EH (cell line): ENCODE measurements around the gene DMAP1.
A peak's percentile ranks its signal among the peaks of the same experiment; 100 is the strongest.
"Not testable (repeated sequence)": the region's sequence is repeated elsewhere in the genome, so short reads cannot be mapped to it uniquely, and the experiment has no call there.

Experiments used
- DNase-seq: peaks from one replicate; pipeline ENCODE4 v3.0.0-alpha.2; 2015; ENCODE audit warnings: low read depth

Gene DMAP1

GRCh38 chr1:44213222-44214112 is at the start of gene DMAP1:
Gene DMAP1, plus strand, starts transcription at chr1:44213471. Its CDS starts 283 bp downstream, at chr1:44213754.
- peak; percentile 83 for DNase-seq

GRCh38 chr1:44168520-44169098 is 44.7 kb upstream of the DMAP1 start:
- DNase-seq: no peak

GRCh38 chr1:44170281-44170823 is 42.9 kb upstream of the DMAP1 start:
- DNase-seq: peak; percentile 18

- no peak for DNase-seq
Observed at GRCh38 chr1:44174630-44175029, 38.6 kb upstream of the DMAP1 start.

DNA sequence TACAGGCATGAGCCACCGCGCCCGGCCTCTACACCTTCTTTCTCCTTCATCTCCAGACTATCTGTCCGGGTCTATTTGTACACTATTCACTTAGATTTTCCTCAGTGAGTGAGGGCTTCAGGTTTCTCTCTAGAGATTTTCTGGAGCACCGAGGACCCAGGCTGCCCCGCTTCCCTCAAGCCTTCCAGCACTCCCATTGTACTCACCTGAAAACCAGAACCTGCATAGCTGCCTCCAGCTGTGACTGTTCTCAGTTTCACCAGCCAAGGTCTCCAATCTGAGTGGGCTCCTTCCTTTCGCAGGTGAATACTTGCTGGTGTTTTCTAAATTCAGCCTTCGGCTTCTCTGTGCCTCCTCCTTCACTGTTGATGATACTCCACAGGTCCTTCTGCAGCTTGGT is 12.9 kb upstream of the DMAP1 start:
- no peak for DNase-seq

DNA sequence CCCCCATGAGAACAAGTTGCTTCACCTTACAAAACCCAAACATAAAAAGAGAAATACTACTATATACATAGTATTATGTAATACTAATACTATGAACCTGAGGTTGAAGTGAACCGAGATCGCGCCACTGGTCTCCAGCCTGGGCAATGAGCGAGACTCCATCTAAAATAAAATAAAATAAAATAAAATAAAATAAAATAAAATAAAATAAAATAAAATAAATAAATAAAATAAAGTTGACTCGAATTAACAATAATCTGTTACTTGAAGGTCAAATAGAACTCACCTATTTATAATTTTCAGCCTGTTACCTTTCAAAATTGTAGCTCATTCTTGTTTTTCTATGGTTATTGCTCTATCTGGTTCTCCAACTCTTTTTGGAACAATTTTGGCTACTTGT is 6.7 kb upstream of the DMAP1 start:
- not testable (repeated sequence) for DNase-seq

GRCh38 chr1:44208226-44208625 is 5.0 kb upstream of the DMAP1 start:
- DNase-seq: no peak

GRCh38 chr1:44210595-44210994 is 2.7 kb upstream of the DMAP1 start:
- no peak for DNase-seq

- no peak for DNase-seq
Observed at GRCh38 chr1:44212355-44213221, 683 bp upstream of the DMAP1 start.

DNA sequence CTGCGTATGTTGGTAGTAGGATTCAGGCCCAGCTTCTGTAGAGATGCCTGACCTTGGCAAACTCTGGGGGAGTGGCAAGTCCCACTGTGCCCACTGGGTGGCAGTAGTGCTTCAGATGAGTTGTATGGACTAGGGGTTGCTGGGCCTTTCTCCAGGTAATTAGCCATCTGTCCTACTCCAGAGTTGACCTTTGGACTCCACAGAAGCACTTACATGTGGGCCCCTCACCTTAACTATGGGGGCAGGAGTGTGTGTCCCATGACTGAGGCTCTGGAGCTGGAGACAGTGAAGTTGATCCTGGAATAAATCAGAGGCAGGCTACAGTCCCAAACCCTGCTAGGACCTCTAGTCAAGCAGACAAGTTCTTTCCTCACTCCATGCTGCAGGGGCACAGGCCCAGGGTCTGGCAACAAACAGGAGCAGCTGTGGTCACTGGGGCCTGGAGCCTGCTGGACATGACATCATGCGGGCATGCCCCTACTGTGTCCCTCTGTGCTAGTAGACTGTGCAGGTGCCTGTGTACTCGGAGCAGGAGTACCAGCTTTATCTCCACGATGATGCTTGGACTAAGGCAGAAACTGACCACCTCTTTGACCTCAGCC is 4.6 kb downstream of the DMAP1 start:
- peak; percentile 70 for DNase-seq

DNA sequence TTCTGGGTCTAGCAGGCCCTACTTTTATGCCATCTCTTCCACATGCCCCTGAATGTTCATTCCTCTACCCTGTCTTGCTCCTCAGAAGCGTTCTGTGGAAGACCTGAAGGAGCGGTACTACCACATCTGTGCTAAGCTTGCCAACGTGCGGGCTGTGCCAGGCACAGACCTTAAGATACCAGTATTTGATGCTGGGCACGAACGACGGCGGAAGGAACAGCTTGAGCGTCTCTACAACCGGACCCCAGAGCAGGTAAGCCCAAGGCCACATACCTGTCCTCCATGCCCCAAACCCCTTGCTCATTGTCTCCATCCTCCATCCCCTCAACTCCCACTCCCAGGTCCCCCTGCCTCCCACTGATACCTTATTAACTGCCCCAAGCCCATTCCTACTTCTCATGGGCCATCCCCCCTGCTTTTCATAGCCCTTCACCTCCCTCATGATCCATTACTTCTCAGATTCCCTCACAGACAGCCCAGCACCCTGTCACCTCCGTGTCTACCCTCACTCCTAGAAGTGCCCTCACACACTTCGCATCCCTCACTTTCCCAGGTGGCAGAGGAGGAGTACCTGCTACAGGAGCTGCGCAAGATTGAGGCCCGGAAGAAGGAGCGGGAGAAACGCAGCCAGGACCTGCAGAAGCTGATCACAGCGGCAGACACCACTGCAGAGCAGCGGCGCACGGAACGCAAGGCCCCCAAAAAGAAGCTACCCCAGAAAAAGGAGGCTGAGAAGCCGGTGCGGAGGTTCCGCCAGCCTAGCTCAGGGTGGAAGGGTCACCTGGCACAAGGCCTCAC is 5.4 kb downstream of the DMAP1 start:
- no peak for DNase-seq

GRCh38 chr1:44219301-44219626 is 6.0 kb downstream of the DMAP1 start:
- no peak for DNase-seq

DNA sequence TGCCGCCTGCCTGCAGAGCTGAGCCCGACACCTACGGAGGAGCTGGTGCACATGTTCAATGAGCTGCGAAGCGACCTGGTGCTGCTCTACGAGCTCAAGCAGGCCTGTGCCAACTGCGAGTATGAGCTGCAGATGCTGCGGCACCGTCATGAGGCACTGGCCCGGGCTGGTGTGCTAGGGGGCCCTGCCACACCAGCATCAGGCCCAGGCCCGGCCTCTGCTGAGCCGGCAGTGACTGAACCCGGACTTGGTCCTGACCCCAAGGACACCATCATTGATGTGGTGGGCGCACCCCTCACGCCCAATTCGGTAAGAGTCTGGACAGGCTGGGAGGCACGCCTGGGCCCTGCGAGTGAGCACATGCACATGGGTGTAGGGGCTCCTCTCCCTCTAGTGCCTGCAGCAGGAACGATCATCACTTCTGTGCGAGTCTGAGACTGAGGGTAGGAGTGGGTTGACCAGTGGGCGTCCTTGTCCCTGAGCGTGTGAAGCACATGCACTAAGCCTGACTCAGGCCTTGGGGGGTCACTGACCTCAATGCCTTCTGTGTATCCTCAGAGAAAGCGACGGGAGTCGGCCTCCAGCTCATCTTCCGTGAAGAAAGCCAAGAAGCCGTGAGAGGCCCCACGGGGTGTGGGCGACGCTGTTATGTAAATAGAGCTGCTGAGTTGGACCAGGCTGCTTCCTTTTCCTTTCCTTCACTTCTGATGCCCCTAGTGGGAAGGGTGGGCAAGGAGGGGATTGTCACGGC is 6.9 kb downstream of the DMAP1 start:
- DNase-seq: peak; percentile 76

- no peak for DNase-seq
Observed at GRCh38 chr1:44220755-44221154, 7.5 kb downstream of the DMAP1 start.

DNA sequence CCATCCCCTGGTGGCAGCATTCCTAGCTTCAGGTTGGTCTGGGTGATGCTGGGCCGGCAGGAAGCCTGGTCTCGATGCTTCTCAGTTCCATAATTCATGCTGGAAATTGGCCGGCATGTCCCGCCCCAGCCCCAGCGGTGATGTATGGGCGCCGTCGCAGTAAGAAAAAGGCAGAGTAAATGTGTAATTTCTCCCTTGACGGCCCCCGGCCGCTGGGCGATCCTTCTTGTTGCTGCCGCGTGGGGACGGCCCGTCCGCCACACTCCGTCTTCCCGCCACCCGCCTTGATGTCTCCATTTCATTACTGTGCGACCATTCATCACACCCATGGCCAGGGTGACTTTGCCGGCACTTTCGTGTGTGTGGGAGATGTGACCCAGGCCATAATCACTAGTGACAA is 8.5 kb downstream of the DMAP1 start:
- no peak for DNase-seq

DNA sequence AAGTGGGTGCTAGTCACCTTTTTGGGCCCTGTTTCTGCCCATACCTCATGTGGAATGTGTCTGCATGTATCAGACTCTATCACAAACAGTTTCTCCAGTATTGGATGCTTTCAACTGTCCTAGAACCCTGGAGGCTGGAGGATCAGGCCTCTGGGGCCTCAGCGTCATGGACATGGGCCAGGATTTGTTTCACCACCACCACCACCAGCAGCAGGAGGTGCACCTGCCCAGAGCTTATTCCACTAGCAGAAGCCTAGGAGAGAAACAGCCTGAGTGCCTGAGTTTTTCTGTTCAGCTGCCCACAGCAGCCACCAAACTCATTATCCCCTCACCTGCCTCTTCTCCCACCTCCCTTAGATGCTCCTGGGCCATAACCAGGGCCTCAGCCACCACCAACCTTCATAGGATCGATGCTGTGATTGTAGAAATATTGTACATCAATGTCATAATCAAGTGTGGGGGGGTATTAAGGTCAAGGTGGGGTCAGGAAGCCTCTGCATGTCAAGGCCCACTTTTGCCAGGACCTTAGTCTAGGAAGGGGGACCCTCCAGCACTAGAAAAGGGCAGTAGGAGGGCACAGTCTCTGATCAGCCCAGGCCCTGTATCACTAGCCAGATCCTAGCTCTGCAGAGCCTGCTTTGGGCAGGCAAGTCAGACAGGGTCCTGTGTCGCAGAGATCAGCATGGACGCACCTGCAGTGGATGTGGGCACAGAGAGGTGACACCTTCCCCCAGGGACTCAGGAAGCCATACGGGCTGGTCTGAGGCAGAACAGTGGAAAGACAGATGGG is 9.3 kb downstream of the DMAP1 start:
- no peak for DNase-seq

- DNase-seq: no peak
Observed at GRCh38 chr1:44223187-44223610, 9.9 kb downstream of the DMAP1 start.

DNA sequence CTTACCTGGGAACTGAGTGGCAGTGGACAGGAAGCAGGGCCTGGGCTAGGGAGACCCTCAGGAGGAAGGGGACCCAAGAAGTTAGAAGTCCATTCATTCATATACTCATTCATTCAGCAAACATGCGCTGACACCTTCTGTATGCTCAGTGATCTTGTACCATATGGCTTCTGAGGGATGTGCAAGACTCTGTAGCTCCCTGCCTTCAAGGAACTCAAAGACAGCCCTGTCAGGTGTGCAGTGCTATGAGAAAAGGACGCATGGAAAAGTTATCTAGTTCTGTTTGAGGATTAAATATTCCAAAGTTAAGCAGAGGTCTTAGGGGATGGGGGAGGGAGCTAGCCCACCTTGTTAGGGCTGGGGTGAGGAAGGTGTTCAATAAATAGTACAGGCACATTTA is 12.5 kb downstream of the DMAP1 start:
- DNase-seq: no peak

- DNase-seq: no peak
Observed at GRCh38 chr1:44227211-44227610, 13.9 kb downstream of the DMAP1 start.

DNA sequence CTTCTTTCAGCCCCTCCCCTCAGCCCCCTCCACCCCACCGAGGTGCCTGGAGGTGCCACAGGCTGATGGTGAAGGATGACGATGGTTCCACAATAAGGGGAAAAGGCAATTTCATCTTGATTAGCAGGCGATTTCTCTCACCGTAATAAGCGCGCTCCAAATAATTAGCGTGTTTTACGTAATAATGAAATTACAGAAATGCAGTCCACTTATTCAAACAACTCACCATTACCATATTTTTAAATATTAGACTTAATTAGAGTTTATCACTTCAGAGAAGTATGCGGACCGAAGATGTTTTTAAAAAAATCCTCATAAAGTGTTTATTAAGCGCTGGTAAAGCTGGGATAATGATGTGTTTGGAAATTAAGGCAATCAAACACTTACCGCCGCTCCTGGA is 14.9 kb downstream of the DMAP1 start:
- no peak for DNase-seq
